Gastrocnemius medialis (tissue), 4 donors: ENCODE results near the gene TYMP.

ENCODE experiments used
- POLR2A ChIP-seq, 2 donors: fragments of 450-650 bp; IDR thresholded peaks; one replicate each; pipeline ENCODE4 v1.6.1; 2017; ENCODE audit warnings: antibody characterized with exemption in 2 of 2, mild to moderate bottlenecking in 2 of 2, moderate library complexity in 2 of 2
- TF ChIP-seq, protein P1 (sequence below), 5 experiments: fragments of 450-650 bp in 3 of 5; fragments of 200-600 bp in 2 of 5; sonication (generic) in 2 of 5; IDR thresholded peaks in 4 of 5; conservative IDR thresholded peaks in 1 of 5; 1 replicate in 4 of 5; 2 replicates in 1 of 5; pipeline ENCODE4 v1.5.1; 2016 to 2019; ENCODE audit warnings: antibody characterized with exemption in 5 of 5, mild to moderate bottlenecking in 3 of 5, moderate library complexity in 3 of 5

DNA sequence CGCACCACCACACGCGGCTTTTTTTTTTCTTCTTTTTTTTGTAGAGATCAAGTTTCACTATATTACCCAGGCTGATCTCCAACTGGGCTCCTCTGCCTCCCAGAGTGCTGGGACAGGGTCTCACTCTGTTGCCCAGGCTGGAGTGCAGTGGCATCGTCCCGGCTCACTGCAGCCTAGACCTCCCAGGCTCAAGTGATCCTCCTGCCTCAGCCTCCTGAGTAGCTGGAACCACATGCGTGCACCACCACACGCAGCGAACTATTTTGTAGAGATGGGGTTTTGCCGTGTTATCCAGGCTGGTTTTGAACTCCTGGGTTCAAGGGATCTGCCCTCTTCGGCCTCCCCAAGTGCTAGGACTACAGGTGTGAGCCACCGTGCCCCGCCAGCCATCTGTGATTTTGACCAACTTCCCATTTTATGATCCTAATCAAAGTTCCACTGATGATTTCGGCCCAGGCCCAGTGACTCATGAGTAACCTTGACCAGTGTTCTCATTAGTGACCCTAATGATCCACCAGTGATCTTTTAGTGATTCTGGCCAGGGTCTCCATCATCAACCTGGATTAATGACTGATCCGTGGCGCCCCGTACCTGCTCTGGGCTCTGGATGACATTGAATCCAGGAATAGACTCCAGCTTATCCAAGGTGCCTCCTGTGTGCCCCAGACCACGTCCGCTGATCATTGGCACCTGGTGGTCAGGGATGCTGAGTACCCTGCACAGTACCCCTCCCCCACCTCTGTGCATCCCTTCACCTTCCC lies 1.7 kb downstream of the TYMP start:
- TF ChIP-seq, protein P1, sequence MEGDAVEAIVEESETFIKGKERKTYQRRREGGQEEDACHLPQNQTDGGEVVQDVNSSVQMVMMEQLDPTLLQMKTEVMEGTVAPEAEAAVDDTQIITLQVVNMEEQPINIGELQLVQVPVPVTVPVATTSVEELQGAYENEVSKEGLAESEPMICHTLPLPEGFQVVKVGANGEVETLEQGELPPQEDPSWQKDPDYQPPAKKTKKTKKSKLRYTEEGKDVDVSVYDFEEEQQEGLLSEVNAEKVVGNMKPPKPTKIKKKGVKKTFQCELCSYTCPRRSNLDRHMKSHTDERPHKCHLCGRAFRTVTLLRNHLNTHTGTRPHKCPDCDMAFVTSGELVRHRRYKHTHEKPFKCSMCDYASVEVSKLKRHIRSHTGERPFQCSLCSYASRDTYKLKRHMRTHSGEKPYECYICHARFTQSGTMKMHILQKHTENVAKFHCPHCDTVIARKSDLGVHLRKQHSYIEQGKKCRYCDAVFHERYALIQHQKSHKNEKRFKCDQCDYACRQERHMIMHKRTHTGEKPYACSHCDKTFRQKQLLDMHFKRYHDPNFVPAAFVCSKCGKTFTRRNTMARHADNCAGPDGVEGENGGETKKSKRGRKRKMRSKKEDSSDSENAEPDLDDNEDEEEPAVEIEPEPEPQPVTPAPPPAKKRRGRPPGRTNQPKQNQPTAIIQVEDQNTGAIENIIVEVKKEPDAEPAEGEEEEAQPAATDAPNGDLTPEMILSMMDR (IDR thresholded peaks at IDR 0.05 in 4 of 5, conservative IDR thresholded peaks at IDR 0.05 in 1 of 5): no peak
- no peak for TF ChIP-seq POLR2A (IDR thresholded peaks at IDR 0.05)
